RCC 7860 (cell line): Measurements from ENCODE around the gene OBI1.

Experiments
- DNase-seq: peaks from one replicate; pipeline ENCODE4 v3.0.0-alpha.2; 2015; ENCODE audit warnings: low spot score
- FAIRE-seq: peaks from 2 replicates; lab custom pipeline; 2012; peaks lifted over from hg19 to GRCh38; lab: Jason Lieb, UNC

The OBI1 gene

GRCh38 chr13:78658630-78659449 lies at the start of gene OBI1:
Gene OBI1, minus strand, starts transcription at chr13:78659155. Its CDS starts 35 bp downstream, at chr13:78659120.
- FAIRE-seq (no peak), DNase-seq (peak; percentile 56)

- FAIRE-seq (no peak), DNase-seq (no peak)
Measured at GRCh38 chr13:78701383-78701782, 42.4 kb upstream of the OBI1 start.

- FAIRE-seq, result no peak
- DNase-seq, result no peak
Measured at GRCh38 chr13:78700121-78700910, 41.4 kb upstream of the OBI1 start.

GRCh38 chr13:78689011-78689410 lies 30.1 kb upstream of the OBI1 start:
- DNase-seq, result no peak

GRCh38 chr13:78686461-78686860 lies 27.5 kb upstream of the OBI1 start:
- FAIRE-seq (no peak), DNase-seq (no peak)

More at GRCh38 chr13:78689011-78689410, 30.1 kb upstream of the OBI1 start:
- FAIRE-seq, result no peak

- no peak for DNase-seq
- FAIRE-seq, result no peak
Measured at GRCh38 chr13:78680576-78681350, 21.8 kb upstream of the OBI1 start.

- DNase-seq, result no peak
- FAIRE-seq, result no peak
Measured at GRCh38 chr13:78680115-78680561, 21.2 kb upstream of the OBI1 start.

GRCh38 chr13:78679329-78679728 lies 20.4 kb upstream of the OBI1 start:
- DNase-seq, result no peak
- FAIRE-seq, result no peak

- FAIRE-seq, result no peak
- DNase-seq, result no peak
Measured at GRCh38 chr13:78675112-78675511, 16.2 kb upstream of the OBI1 start.

- FAIRE-seq, result no peak
- no peak for DNase-seq
Measured at GRCh38 chr13:78674638-78675037, 15.7 kb upstream of the OBI1 start.

- DNase-seq (no peak), FAIRE-seq (no peak)
Measured at GRCh38 chr13:78662467-78662866, 3.5 kb upstream of the OBI1 start.

- DNase-seq (no peak), FAIRE-seq (no peak)
Measured at GRCh38 chr13:78660495-78660857, 1.5 kb upstream of the OBI1 start.

- DNase-seq (no peak), FAIRE-seq (no peak)
Measured at GRCh38 chr13:78659732-78660494, 958 bp upstream of the OBI1 start.

GRCh38 chr13:78659450-78659730 lies 435 bp upstream of the OBI1 start:
- FAIRE-seq (no peak), DNase-seq (no peak)

- FAIRE-seq (no peak), DNase-seq (no peak)
Measured at GRCh38 chr13:78657699-78658629, 991 bp downstream of the OBI1 start.

GRCh38 chr13:78655906-78656305 lies 3.0 kb downstream of the OBI1 start:
- FAIRE-seq (no peak), DNase-seq (no peak)

- DNase-seq (no peak), FAIRE-seq (no peak)
Measured at GRCh38 chr13:78655007-78655406, 3.9 kb downstream of the OBI1 start.

- FAIRE-seq, result no peak
Measured at GRCh38 chr13:78652651-78653050, 6.3 kb downstream of the OBI1 start.

GRCh38 chr13:78650717-78651083 lies 8.3 kb downstream of the OBI1 start:
- DNase-seq (no peak), FAIRE-seq (no peak)

More at GRCh38 chr13:78652651-78653050, 6.3 kb downstream of the OBI1 start:
- no peak for DNase-seq
